NCI-H2029 treated with DMSO at 0.1 percent for 48 hours (cell line): Measurements from ENCODE around the gene TOM1L2.

Experiments
- DNase-seq: peaks from one replicate; lab custom pipeline; 2025; lab: John Stamatoyannopoulos, UW

The TOM1L2 gene

GRCh38 chr17:17806611-17807274 is 165.5 kb downstream of the TOM1L2 start:
- no peak for DNase-seq

GRCh38 chr17:17806035-17806434 is 166.2 kb downstream of the TOM1L2 start:
- DNase-seq: no peak

DNA sequence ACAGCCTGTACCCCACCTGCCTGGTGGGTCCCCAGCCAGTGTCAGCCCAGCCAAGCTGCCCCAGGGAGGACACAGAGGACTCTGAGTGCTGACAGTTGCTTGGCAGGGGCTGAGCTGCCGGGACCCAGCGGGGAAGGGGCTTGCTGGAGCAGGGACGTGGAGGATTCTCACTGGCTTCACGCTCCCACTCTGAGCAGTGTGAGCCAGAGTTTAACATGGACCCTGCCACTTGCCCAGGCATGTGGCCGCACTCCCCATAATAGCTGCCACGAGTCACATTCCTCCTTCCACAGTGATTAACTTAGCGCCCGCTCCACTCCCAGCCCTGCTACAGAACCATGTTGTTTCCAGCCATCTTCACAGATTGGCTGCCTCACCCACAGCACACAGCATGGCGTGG is 166.6 kb downstream of the TOM1L2 start:
- DNase-seq: no peak

DNA sequence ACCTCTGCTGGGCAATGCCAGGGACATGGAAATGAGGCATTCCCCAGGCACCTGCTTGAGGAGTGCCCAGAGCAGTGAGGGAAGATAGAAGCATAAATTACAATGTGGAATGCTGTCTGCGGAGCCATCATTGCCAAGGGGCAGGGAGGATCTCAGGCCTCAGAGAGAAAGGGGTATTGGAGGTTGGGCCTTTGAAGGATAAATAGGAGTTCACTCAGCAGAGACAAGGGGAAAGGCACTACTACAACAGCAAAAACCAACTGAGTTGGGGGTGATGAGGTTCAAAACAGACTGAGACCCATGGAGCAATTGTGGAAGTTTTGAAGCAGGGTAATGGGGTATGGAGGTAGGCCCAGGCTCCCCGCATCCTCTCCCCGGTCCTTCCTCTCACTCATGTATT is 168.2 kb downstream of the TOM1L2 start:
- no peak for DNase-seq

DNA sequence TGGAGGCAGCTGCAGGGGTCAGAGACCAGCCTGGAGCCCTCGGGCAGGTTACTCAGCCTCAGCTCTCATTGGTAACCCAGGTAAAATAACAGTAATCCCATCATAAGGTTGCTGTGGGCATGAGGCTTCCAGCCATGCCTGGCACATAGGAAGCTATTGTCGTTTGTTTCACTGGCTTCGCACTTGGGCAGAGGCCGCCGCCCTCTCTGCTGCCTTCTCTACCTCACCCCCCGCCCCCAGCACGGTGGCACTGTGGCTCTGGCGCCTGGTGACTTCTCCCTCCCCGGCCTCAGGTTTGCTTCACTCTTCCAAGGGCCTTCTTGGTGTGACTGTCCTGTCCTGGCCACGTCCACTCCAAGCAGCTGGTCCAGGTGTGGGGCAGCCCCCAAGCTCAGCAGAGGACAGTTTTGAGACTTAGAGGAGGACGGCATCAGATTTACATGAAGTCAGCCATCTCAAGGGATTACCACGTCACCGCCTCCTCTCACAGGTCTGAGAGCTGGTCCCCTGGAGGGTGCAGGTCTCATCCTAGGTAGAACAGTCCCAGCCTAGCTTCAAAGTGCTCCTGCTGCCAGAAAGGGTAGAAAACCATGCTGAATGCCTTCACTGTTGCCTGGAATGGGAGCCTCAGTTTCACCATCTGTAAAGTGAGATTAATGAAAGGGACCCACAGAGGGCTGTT is 170.3 kb downstream of the TOM1L2 start:
- no peak for DNase-seq

GRCh38 chr17:17800504-17801021 is 171.6 kb downstream of the TOM1L2 start:
- no peak for DNase-seq

GRCh38 chr17:17798573-17799255 is 173.5 kb downstream of the TOM1L2 start:
- no peak for DNase-seq

DNA sequence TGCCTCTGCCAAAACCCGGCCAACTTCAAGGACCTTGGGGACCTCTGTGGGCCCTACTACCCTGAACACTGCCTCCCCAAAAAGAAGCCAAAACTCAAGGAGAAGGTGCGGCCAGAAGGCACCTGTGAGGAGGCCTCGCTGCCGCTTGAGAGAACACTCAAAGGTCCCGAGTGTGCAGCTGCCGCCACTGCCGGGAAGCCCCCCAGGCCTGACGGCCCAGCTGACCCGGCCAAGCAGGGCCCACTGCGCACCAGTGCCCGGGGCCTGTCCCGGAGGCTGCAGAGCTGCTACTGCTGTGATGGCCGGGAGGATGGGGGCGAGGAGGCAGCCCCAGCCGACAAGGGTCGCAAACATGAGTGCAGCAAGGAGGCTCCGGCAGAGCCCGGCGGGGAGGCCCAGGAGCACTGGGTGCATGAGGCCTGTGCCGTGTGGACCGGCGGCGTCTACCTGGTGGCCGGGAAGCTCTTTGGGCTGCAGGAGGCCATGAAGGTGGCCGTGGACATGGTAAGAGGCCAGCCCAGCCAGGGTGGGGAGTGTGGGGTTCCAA is 174.1 kb downstream of the TOM1L2 start:
- DNase-seq: no peak

DNA sequence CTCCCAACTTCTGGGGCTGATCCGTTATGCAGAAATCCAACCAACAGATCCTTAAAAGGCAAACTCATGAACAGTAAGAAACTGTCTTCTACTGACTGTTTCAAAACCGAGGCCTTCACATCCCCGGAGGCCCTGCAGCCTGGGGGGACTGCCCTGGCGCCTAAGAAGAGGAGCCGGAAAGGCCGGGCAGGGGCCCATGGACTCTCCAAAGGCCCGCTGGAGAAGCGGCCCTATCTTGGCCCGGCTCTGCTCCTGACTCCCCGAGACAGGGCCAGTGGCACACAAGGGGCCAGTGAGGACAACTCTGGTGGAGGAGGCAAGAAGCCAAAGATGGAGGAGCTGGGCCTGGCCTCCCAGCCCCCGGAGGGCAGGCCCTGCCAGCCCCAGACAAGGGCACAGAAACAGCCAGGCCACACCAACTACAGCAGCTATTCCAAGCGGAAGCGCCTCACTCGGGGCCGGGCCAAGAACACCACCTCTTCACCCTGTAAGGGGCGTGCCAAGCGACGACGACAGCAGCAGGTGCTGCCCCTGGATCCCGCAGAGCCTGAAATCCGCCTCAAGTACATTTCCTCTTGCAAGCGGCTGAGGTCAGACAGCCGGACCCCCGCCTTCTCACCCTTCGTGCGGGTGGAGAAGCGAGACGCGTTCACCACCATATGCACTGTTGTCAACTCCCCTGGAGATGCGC is 174.9 kb downstream of the TOM1L2 start:
- no peak for DNase-seq

- no peak for DNase-seq
Measured at GRCh38 chr17:17796787-17797061, 175.5 kb downstream of the TOM1L2 start.

DNA sequence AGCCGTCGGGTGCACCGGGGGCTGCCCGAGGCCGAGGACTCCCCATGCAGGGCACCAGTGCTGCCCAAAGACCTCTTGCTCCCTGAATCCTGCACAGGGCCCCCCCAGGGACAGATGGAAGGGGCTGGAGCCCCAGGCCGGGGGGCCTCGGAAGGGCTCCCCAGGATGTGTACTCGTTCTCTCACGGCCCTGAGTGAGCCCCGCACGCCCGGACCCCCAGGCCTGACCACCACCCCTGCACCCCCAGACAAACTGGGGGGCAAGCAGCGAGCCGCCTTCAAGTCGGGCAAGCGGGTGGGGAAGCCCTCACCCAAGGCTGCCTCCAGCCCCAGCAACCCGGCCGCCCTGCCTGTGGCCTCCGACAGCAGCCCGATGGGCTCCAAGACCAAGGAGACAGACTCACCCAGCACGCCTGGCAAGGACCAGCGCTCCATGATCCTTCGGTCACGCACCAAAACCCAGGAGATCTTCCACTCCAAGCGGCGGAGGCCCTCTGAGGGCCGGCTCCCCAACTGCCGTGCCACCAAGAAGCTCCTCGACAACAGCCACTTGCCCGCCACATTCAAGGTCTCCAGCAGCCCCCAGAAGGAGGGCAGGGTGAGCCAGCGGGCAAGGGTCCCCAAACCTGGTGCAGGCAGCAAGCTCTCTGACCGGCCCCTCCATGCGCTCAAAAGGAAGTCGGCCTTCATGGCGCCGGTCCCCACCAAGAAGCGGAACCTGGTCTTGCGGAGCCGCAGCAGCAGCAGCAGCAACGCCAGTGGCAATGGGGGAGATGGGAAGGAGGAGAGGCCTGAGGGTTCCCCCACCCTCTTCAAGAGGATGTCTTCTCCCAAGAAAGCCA is 176.0 kb downstream of the TOM1L2 start:
- DNase-seq: no peak

- DNase-seq: no peak
Measured at GRCh38 chr17:17795296-17795695, 176.9 kb downstream of the TOM1L2 start.

- no peak for DNase-seq
Measured at GRCh38 chr17:17794382-17794781, 177.8 kb downstream of the TOM1L2 start.
